WTC11 (cell line): ENCODE measurements around the gene VIPR2. TPM values are rescaled to one million over a fixed set of nuclear protein-coding genes. Genes with fewer than 3 reads are reported as not detected.
A peak's percentile ranks its signal among the peaks of the same experiment; 100 is the strongest.

Source experiments
- ATAC-seq: fragments of 200-7000 bp; cut with Tn5 transposase; 2 replicates; pipeline ENCODE4 v1.10.0; 2021; ENCODE audit warnings: mild to moderate bottlenecking, moderate library complexity
- Bru-seq: library from RNA; stranded (reverse); fragments of 400-500 nt; gene quantifications from one replicate; lab custom pipeline; 2021; lab: Mats Ljungman, UMichigan
- CTCF ChIA-PET: fragments of 300-600 bp; sonication (Branson Sonifier 250); formaldehyde crosslinking; loops from one replicate; lab custom pipeline; 2021; ENCODE audit warnings: antibody characterized with exemption; lab: Charles Lee
- POLR2A ChIA-PET: fragments of 350-600 bp; sonication (Branson Sonifier 250); formaldehyde crosslinking; loops from one replicate; lab custom pipeline; 2021; ENCODE audit warnings: antibody characterized with exemption; lab: Charles Lee
- DNase-seq: peaks from one replicate; pipeline ENCODE4 v3.0.0; 2021; ENCODE audit warnings: low spot score
- H3K27ac Mint-ChIP-seq: 2 replicates; pipeline ENCODE4 v1.8.0; 2021; ENCODE audit warnings: mixed read lengths
- H3K27me3 Mint-ChIP-seq: 2 replicates; pipeline ENCODE4 v1.8.0; 2021; ENCODE audit warnings: low read depth, mild to moderate bottlenecking, moderate library complexity, mixed read lengths
- H3K36me3 Mint-ChIP-seq: 2 replicates; pipeline ENCODE4 v1.8.0; 2021; ENCODE audit warnings: mixed read lengths
- H3K4me1 Mint-ChIP-seq: 2 replicates; pipeline ENCODE4 v1.8.0; 2022; ENCODE audit warnings: mixed read lengths
- H3K4me3 Mint-ChIP-seq: 2 replicates; pipeline ENCODE4 v1.8.0; 2021; ENCODE audit warnings: mild to moderate bottlenecking, moderate library complexity, mixed read lengths
- H3K9me3 Mint-ChIP-seq: 2 replicates; pipeline ENCODE4 v1.8.0; 2021; ENCODE audit warnings: mixed read lengths
- AR ChIP-seq: fragments of 250-450 bp; sonication (Bioruptor Pico); IDR thresholded peaks from 2 replicates; pipeline ENCODE4 v1.9.0; 2021; ENCODE audit warnings: mild to moderate bottlenecking
- E2F5 ChIP-seq: sonication (generic); formaldehyde crosslinking; IDR thresholded peaks from 2 replicates; pipeline ENCODE4 v1.8.1; 2022; ENCODE audit warnings: mild to moderate bottlenecking, moderate library complexity, missing genetic modification reagents
- ETV6 ChIP-seq: sonication (generic); formaldehyde crosslinking; IDR thresholded peaks from 2 replicates; pipeline ENCODE4 v1.8.1; 2022; ENCODE audit warnings: mild to moderate bottlenecking, missing genetic modification reagents
- HMGXB4 ChIP-seq: sonication (generic); formaldehyde crosslinking; IDR thresholded peaks from 2 replicates; pipeline ENCODE4 v1.8.1; 2023; ENCODE audit warnings: mild to moderate bottlenecking, moderate library complexity, missing genetic modification reagents
- IRF2 ChIP-seq: sonication (generic); formaldehyde crosslinking; IDR thresholded peaks from 2 replicates; pipeline ENCODE4 v1.8.0; 2022; ENCODE audit warnings: low read depth, missing genetic modification reagents, borderline replicate concordance
- NFYB ChIP-seq: sonication (generic); formaldehyde crosslinking; conservative IDR thresholded peaks from 2 replicates; pipeline ENCODE4 v1.8.0; 2022; ENCODE audit warnings: low read depth, missing genetic modification reagents
- SMAD4 ChIP-seq: sonication (generic); formaldehyde crosslinking; IDR thresholded peaks from 2 replicates; pipeline ENCODE4 v1.8.0; 2022; ENCODE audit warnings: mild to moderate bottlenecking, missing genetic modification reagents
- SP1 ChIP-seq: sonication (generic); formaldehyde crosslinking; conservative IDR thresholded peaks from 2 replicates; pipeline ENCODE4 v1.8.1; 2022; ENCODE audit warnings: missing genetic modification reagents
- TCF7 ChIP-seq: sonication (generic); formaldehyde crosslinking; IDR thresholded peaks from 2 replicates; pipeline ENCODE4 v1.8.0; 2022; ENCODE audit warnings: mild to moderate bottlenecking, low read depth, missing genetic modification reagents, moderate library complexity
- ZBTB21 ChIP-seq: sonication (generic); formaldehyde crosslinking; IDR thresholded peaks from 2 replicates; pipeline ENCODE4 v1.8.1; 2023; ENCODE audit warnings: mild to moderate bottlenecking, missing genetic modification reagents, borderline replicate concordance
- ZBTB43 ChIP-seq: sonication (generic); formaldehyde crosslinking; IDR thresholded peaks from 2 replicates; pipeline ENCODE4 v1.8.1; 2023; ENCODE audit warnings: mild to moderate bottlenecking, missing genetic modification reagents
- ZNF121 ChIP-seq: sonication (generic); formaldehyde crosslinking; IDR thresholded peaks from 2 replicates; pipeline ENCODE4 v1.8.0; 2023; ENCODE audit warnings: missing genetic modification reagents
- ZNF232 ChIP-seq: sonication (generic); formaldehyde crosslinking; IDR thresholded peaks from 2 replicates; pipeline ENCODE4 v1.8.0; 2022; ENCODE audit warnings: mild to moderate bottlenecking, missing genetic modification reagents
- ZNF416 ChIP-seq: fragments of 250-450 bp; sonication (Bioruptor Pico); IDR thresholded peaks from 2 replicates; pipeline ENCODE4 v1.9.0; 2021; ENCODE audit warnings: mild to moderate bottlenecking, inconsistent platforms
- ZNF425 ChIP-seq: fragments of 250-450 bp; sonication (Bioruptor Pico); conservative IDR thresholded peaks from 2 replicates; pipeline ENCODE4 v1.9.0; 2021; ENCODE audit warnings: mild to moderate bottlenecking
- ZNF512 ChIP-seq: sonication (generic); formaldehyde crosslinking; IDR thresholded peaks from 2 replicates; pipeline ENCODE4 v1.8.1; 2022; ENCODE audit warnings: missing genetic modification reagents, borderline replicate concordance
- long read RNA-seq, 3 experiments: library from RNA in 1 of 3; library from capped mRNA in 1 of 3; library from polyadenylated mRNA in 1 of 3; unstranded in 2 of 3; stranded (forward) in 1 of 3; transcript quantifications; one replicate each; pipeline ENCODE4 v2.0.0, GENCODE V29; 2021
- total RNA-seq: library from RNA; stranded (reverse); gene quantifications from 3 replicates; pipeline ENCODE4 v1.2.3, GENCODE V29; 2021

The VIPR2 gene
- total RNA-seq (7.5 to 7.8 TPM (median 7.6 TPM) in 3 replicates), Bru-seq, nascent RNA (percentile 50 among the genes with signal in this experiment)
- long read RNA-seq, experiment 1, transcript VIPR2-201 (13 exons, 3,944 nt), result major isoform, 7 of 29 reads
- long read RNA-seq, experiment 1, partial matches to known transcripts, result 4 of 29 reads
- long read RNA-seq, experiment 1, other reads (novel, unspliced or antisense), result 17 of 29 reads
- long read RNA-seq, experiment 2, partial matches to known transcripts, result 1 of 5 reads
- long read RNA-seq, experiment 2, other reads (novel, unspliced or antisense), result 2 of 5 reads
- long read RNA-seq, experiment 3, result 0 reads

GRCh38 chr7:159144758-159145489, at the start of gene VIPR2:
TSS of gene VIPR2 (minus strand) at chr7:159144867. CDS start at chr7:159144771, 96 bp downstream.
- POLR2A ChIA-PET, result interaction anchor here (0.7 kb wide), 1 partner anchor 119 kb away, joined by 3 read pairs; no protein-coding TSS in a partner anchor
- CTCF ChIA-PET, result interaction anchor here (0.8 to 1.6 kb wide), 3 partner anchors 114 to 172 kb away, joined by 3 to 7 read pairs (median 4); no protein-coding TSS in a partner anchor
- DNase-seq, result peak; percentile 74

GRCh38 chr7:159193543-159194090, 49.0 kb upstream of the VIPR2 start:
- no peaks in the 10 kb centered on the region; the same call in 1 of the 2 replicates for H3K27me3 Mint-ChIP-seq
- H3K9me3 Mint-ChIP-seq, result no peaks in the 10 kb centered on the region
- TF ChIP-seq ETV6 (CRISPR knock-in tag), result no peak
- ChIA-PET CTCF (no interaction called here), POLR2A (no interaction called here)
- ATAC-seq (no peak), DNase-seq (no peak)
- no peak overlapping the region for H3K4me3 Mint-ChIP-seq
- peaks cover 44% of the 10 kb centered on the region for H3K4me1 Mint-ChIP-seq
- no peaks in the 10 kb centered on the region for H3K36me3 Mint-ChIP-seq
- no peak overlapping the region for H3K27ac Mint-ChIP-seq

More at GRCh38 chr7:159144758-159145489, at the start of gene VIPR2:
- H3K4me3 Mint-ChIP-seq, result peak within 1 kb of the TSS; percentile 82
- H3K9me3 Mint-ChIP-seq, result no peaks in the 10 kb centered on the region
- peaks cover 32% of the 10 kb centered on the region for H3K27me3 Mint-ChIP-seq
- peak; percentile 81 for ATAC-seq
- H3K4me1 Mint-ChIP-seq, result peaks cover 39% of the 10 kb centered on the region
- peak; percentile 49; the same call in 1 of the 2 replicates for TF ChIP-seq HMGXB4
- no peak for TF ChIP-seq SMAD4 (CRISPR knock-in tag)
- peak; percentile 41 for TF ChIP-seq SP1 (CRISPR knock-in tag)
- no peak for TF ChIP-seq ZNF121 (CRISPR knock-in tag)
- TF ChIP-seq ZBTB21, result no peak
- TF ChIP-seq, all 79 proteins: peak for 2
- peaks cover 7% of the 10 kb centered on the region for H3K36me3 Mint-ChIP-seq
- H3K27ac Mint-ChIP-seq, result no peak within 1 kb of the TSS

GRCh38 chr7:159192725-159193453, 48.2 kb upstream of the VIPR2 start:
- Mint-ChIP-seq H3K4me3 (no peak overlapping the region), H3K36me3 (no peaks in the 10 kb centered on the region), H3K4me1 (peaks cover 42% of the 10 kb centered on the region), H3K27me3 (no peaks in the 10 kb centered on the region; the same call in 1 of the 2 replicates), H3K27ac (no peak overlapping the region), H3K9me3 (peaks cover 4% of the 10 kb centered on the region; the same call in 1 of the 2 replicates)
- ATAC-seq (no peak), DNase-seq (no peak)
- CTCF ChIA-PET, result interaction anchor here (1.5 to 1.9 kb wide), 2 partner anchors 9 to 216 kb away, joined by 5 to 11 read pairs; no protein-coding TSS in a partner anchor
- POLR2A ChIA-PET, result no interaction called here
- TF ChIP-seq ETV6 (CRISPR knock-in tag) (no peak), E2F5 (CRISPR knock-in tag) (no peak), ZNF512 (CRISPR knock-in tag) (no peak), AR (CRISPR knock-in tag) (no peak), NFYB (CRISPR knock-in tag) (no peak), ZNF425 (no peak), ZBTB43 (CRISPR knock-in tag) (no peak), TCF7 (no peak), ZNF121 (CRISPR knock-in tag) (no peak), ZNF232 (CRISPR knock-in tag) (no peak), IRF2 (CRISPR knock-in tag) (no peak), ZNF416 (CRISPR knock-in tag) (no peak)
